HG03045 (cell line): ENCODE data around the gene CEACAM20.
"Not testable (repeated sequence)": the region's sequence is repeated elsewhere in the genome, so short reads cannot be mapped to it uniquely, and the experiment has no call there.

ENCODE experiments used
- ATAC-seq: cut with Tn5 transposase; IDR thresholded peaks from one replicate; pipeline ENCODE4 v1.9.1; 2021; ENCODE audit warnings: mild to moderate bottlenecking, moderate library complexity; ENCODE audit not compliant: unreplicated experiment

The CEACAM20 gene

DNA sequence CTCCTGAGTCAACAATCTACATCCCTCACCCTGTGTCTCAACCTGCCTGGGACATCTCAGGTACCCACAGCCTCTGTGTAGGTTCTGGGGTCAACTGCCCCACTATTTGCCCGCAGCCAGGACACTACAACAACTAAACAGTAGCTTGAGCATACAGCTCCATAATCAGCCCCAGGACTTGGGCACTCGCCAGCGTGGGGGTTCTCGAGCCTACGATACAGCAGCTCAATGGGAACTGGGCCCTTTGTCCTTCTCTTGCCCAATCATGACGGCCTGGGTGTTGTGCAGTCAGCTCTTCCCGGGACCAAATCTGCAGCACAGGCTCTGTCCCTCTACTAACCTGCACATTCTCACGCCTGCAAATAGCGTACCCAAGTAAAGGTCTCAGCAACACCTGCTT lies 30.5 kb downstream of the CEACAM20 start:
- no peak for ATAC-seq

DNA sequence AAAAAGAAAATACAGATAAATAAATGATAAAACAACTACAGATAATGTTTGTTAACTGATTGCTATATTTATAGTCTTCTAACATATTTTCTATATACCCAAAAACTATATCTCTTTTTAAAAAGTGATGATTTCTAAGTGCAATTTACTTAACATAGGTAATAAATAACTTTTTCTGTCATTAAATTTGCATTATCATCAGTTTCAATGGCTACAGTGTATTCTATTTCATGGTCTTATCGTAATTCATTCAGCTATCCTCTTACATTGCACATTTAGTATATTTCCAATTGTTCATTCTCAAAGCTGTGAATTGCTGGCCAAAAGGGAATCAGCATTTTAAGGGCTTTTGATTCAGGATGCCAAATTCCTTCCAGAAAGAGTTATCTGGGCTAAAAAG lies 32.8 kb downstream of the CEACAM20 start:
- no peak for ATAC-seq

DNA sequence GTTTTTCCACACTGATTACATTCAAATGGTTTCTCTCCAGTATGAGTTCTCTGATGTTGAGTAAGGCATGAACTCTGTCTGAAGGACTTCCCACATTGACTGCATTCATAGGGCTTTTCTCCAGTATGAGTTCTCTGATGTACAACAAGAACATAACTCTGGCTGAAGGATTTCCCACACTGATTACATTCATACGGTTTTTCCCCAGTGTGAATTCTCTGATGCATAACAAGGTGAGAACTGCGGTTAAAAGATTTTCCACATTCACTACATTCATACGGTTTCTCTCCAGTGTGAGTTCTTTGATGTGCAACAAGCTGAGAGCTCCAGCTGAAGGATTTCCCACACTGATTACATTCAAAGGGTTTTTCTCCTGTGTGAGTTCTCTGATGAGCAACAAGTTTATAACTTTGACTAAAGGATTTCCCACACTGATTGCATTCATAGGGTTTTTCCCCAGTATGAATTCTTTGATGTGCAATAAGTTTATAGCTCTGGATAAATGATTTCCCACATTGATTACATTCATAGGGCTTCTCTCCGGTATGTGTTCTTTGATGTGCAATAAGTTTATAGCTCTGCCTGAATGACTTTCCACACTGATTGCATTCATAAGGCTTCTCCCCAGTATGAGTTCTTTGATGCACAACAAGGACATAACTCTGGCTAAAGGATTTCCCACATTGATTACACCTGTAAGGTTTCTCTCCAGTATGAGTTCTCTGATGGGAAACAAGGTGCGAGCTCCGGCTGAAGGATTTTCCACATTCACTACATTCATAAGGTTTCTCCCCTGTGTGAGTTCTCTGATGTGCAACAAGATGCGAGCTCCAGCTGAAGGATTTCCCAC lies 52.7 kb downstream of the CEACAM20 start:
- ATAC-seq = no peak

DNA sequence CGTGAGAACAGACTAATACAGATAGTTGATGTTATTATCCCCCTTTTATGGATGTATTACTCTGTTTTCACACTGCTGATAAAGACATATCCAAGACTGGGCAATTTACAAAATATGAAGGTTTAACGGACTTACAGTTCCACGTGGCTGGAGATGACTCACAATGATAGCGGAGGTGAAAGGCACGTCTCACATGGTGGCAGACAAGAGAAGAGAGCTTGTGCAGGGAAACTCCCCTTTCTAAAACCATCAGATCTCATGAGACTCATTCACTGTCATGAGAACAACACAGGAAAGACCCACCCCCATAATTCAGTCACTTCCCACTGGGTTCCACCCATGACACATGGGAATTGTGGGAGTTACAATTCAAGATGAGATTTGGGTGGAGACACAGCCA lies 60.7 kb downstream of the CEACAM20 start:
- ATAC-seq = not testable (repeated sequence)

DNA sequence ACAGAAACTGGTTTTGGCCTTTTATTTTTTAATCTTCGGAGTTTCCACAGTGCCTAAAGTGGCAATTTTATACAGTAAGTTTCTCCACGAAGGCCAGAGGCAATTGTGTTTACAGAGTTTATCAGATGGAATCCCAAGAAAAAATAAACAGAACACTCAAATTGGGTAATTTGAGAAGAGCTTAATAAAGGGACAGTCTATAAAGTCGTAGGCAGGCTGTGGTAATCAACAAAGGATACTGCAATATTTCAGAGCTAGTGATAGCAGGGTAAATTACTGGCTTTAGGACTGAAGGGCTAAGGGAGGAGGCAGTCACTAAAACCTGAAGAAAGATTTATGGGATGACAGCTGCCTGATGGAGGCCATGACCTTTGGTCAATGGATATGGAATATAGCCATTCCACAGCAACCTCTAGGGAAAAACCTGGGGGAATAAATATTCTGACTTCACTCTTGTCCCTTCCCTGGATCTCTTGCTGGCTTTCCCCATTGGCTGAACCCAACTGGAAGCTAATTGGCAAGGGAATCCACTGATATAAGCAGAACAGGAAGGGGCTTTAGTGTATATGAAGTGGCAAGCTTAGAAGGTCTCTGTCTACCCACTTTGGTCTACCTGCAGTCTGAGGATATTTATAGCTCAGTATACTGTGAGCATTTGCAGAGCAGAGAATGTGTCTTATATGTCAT lies 66.7 kb downstream of the CEACAM20 start:
- ATAC-seq = not testable (repeated sequence)
